NCI-H524 (cell line): Measurements from ENCODE around the gene HELZ2.
"Not testable (repeated sequence)": the region's sequence is repeated elsewhere in the genome, so short reads cannot be mapped to it uniquely, and the experiment has no call there.

Experiments
- DNase-seq, 2 experiments: peaks; one replicate each; lab custom pipeline; 2025; lab: John Stamatoyannopoulos, UW

HELZ2 gene

GRCh38 chr20:63574156-63574828 is at the start of gene HELZ2:
Gene HELZ2, minus strand, starts transcription at chr20:63574239. Its CDS starts 1,854 bp downstream, at chr20:63572385.
- no peak for DNase-seq

- no peak for DNase-seq
Measured at GRCh38 chr20:63622732-63623131, 48.7 kb upstream of the HELZ2 start.

- no peak for DNase-seq
Measured at GRCh38 chr20:63622096-63622495, 48.1 kb upstream of the HELZ2 start.

GRCh38 chr20:63620991-63621390 is 47.0 kb upstream of the HELZ2 start:
- no peak for DNase-seq

- no peak for DNase-seq
Measured at GRCh38 chr20:63619505-63619904, 45.5 kb upstream of the HELZ2 start.

GRCh38 chr20:63619086-63619485 is 45.0 kb upstream of the HELZ2 start:
- no peak for DNase-seq

- DNase-seq: no peak
Measured at GRCh38 chr20:63618291-63618980, 44.4 kb upstream of the HELZ2 start.

- no peak for DNase-seq
Measured at GRCh38 chr20:63617876-63618265, 43.8 kb upstream of the HELZ2 start.

- DNase-seq: no peak
Measured at GRCh38 chr20:63617092-63617875, 43.2 kb upstream of the HELZ2 start.

- DNase-seq: not testable (repeated sequence)
Measured at GRCh38 chr20:63613863-63614594, 40.0 kb upstream of the HELZ2 start.

- DNase-seq: no peak
Measured at GRCh38 chr20:63612276-63612931, 38.4 kb upstream of the HELZ2 start.

- DNase-seq: no peak
Measured at GRCh38 chr20:63611646-63612045, 37.6 kb upstream of the HELZ2 start.

- no peak for DNase-seq
Measured at GRCh38 chr20:63610581-63611435, 36.8 kb upstream of the HELZ2 start.

GRCh38 chr20:63606686-63607085 is 32.6 kb upstream of the HELZ2 start:
- DNase-seq: no peak

GRCh38 chr20:63602321-63602720 is 28.3 kb upstream of the HELZ2 start:
- no peak for DNase-seq

- not testable (repeated sequence) for DNase-seq
Measured at GRCh38 chr20:63601679-63602078, 27.6 kb upstream of the HELZ2 start.

- no peak for DNase-seq
Measured at GRCh38 chr20:63599396-63600050, 25.5 kb upstream of the HELZ2 start.

- DNase-seq: no peak
Measured at GRCh38 chr20:63598479-63599395, 24.7 kb upstream of the HELZ2 start.
